ENCODE measurements around the gene MAST3. TPM values are rescaled to one million over a fixed set of nuclear protein-coding genes. Genes with fewer than 3 reads are reported as not detected.
A peak's percentile ranks its signal among the peaks of the same experiment; 100 is the strongest.
"Not testable (repeated sequence)": the region's sequence is repeated elsewhere in the genome, so short reads cannot be mapped to it uniquely, and the experiment has no call there.

The MAST3 gene
- total RNA-seq, 2 donors from 2014 or later = 23.5 to 46.6 TPM

- Mint-ChIP-seq H3K27ac (no peak overlapping the region), H3K4me3 (no peak overlapping the region), H3K9me3 (no peaks in the 10 kb centered on the region), H3K36me3 (ENCODE audit: low read depth) (peaks cover 78% of the 10 kb centered on the region), H3K27me3 (no peaks in the 10 kb centered on the region), H3K4me1 (peaks cover 8% of the 10 kb centered on the region)
- ATAC-seq (replicated peaks) = no peak
Measured at GRCh38 chr19:18070181-18070580, 27.4 kb upstream of the MAST3 start.

- peaks cover 89% of the 10 kb centered on the region for H3K36me3 Mint-ChIP-seq (ENCODE audit: low read depth)
- no peak overlapping the region for H3K27ac Mint-ChIP-seq
- H3K27me3 Mint-ChIP-seq = no peaks in the 10 kb centered on the region
- no peaks in the 10 kb centered on the region for H3K9me3 Mint-ChIP-seq
- H3K4me1 Mint-ChIP-seq = peaks cover 8% of the 10 kb centered on the region
- ATAC-seq (replicated peaks) = no peak
- H3K4me3 Mint-ChIP-seq = no peak overlapping the region
Measured at GRCh38 chr19:18072335-18072734, 25.2 kb upstream of the MAST3 start.

GRCh38 chr19:18073197-18073596 is 24.4 kb upstream of the MAST3 start:
- peaks cover 8% of the 10 kb centered on the region for H3K4me1 Mint-ChIP-seq
- peaks cover 96% of the 10 kb centered on the region for H3K36me3 Mint-ChIP-seq (ENCODE audit: low read depth)
- no peaks in the 10 kb centered on the region for H3K9me3 Mint-ChIP-seq
- peak; percentile 64 for ATAC-seq (replicated peaks)
- H3K27ac Mint-ChIP-seq = peak overlapping the region; percentile 41
- no peaks in the 10 kb centered on the region for H3K27me3 Mint-ChIP-seq
- no peak overlapping the region for H3K4me3 Mint-ChIP-seq

- no peak for ATAC-seq (replicated peaks)
- Mint-ChIP-seq H3K4me3 (no peak overlapping the region), H3K27me3 (no peaks in the 10 kb centered on the region), H3K27ac (no peak overlapping the region), H3K4me1 (peaks cover 8% of the 10 kb centered on the region), H3K36me3 (ENCODE audit: low read depth) (peaks cover 95% of the 10 kb centered on the region), H3K9me3 (no peaks in the 10 kb centered on the region)
Measured at GRCh38 chr19:18074192-18074591, 23.4 kb upstream of the MAST3 start.

GRCh38 chr19:18083929-18084684 is 13.5 kb upstream of the MAST3 start:
- no peak for ATAC-seq (replicated peaks)
- H3K27ac Mint-ChIP-seq = no peak overlapping the region

GRCh38 chr19:18085702-18086457 is 11.7 kb upstream of the MAST3 start:
- Mint-ChIP-seq H3K4me3 (peak overlapping the region; percentile 91), H3K27me3 (no peaks in the 10 kb centered on the region), H3K9me3 (peaks cover 5% of the 10 kb centered on the region), H3K4me1 (peaks cover 28% of the 10 kb centered on the region), H3K36me3 (ENCODE audit: low read depth) (peaks cover 35% of the 10 kb centered on the region), H3K27ac (peak overlapping the region; percentile 94)
- ATAC-seq (replicated peaks) = no peak

More at GRCh38 chr19:18083929-18084684, 13.5 kb upstream of the MAST3 start:
- Mint-ChIP-seq H3K9me3 (peaks cover 5% of the 10 kb centered on the region), H3K4me3 (peak overlapping the region; percentile 91), H3K27me3 (no peaks in the 10 kb centered on the region), H3K36me3 (ENCODE audit: low read depth) (peaks cover 50% of the 10 kb centered on the region), H3K4me1 (peaks cover 14% of the 10 kb centered on the region)

- H3K36me3 Mint-ChIP-seq (ENCODE audit: low read depth) = peaks cover 31% of the 10 kb centered on the region
Measured at GRCh38 chr19:18086590-18087138, 10.9 kb upstream of the MAST3 start, which contains the start of gene IL12RB1. Gene IL12RB1 (minus strand): TSS chr19:18086934. CDS start chr19:18086823, 111 bp downstream.

GRCh38 chr19:18089096-18089541 is 8.5 kb upstream of the MAST3 start:
- ATAC-seq (replicated peaks) = peak; percentile 64
- peaks cover 27% of the 10 kb centered on the region for H3K4me1 Mint-ChIP-seq
- H3K4me3 Mint-ChIP-seq = peak overlapping the region; percentile 91
- peak overlapping the region; percentile 98 for H3K27ac Mint-ChIP-seq
- H3K36me3 Mint-ChIP-seq (ENCODE audit: low read depth) = peaks cover 12% of the 10 kb centered on the region
- H3K9me3 Mint-ChIP-seq, H3K27me3 Mint-ChIP-seq: not testable (repeated sequence)

More at GRCh38 chr19:18086590-18087138, 10.9 kb upstream of the MAST3 start, which contains the start of gene IL12RB1:
- Mint-ChIP-seq H3K9me3 (peaks cover 5% of the 10 kb centered on the region), H3K4me3 (peak within 1 kb of the TSS; percentile 91), H3K27ac (peak within 1 kb of the TSS; percentile 94), H3K27me3 (no peaks in the 10 kb centered on the region), H3K4me1 (peaks cover 35% of the 10 kb centered on the region)
- peak; percentile 64 for ATAC-seq (replicated peaks)

- Mint-ChIP-seq H3K9me3 (no peaks in the 10 kb centered on the region), H3K4me1 (peaks cover 21% of the 10 kb centered on the region), H3K36me3 (ENCODE audit: low read depth) (peaks cover 6% of the 10 kb centered on the region), H3K27ac (peak overlapping the region; percentile 98), H3K27me3 (no peaks in the 10 kb centered on the region), H3K4me3 (peak overlapping the region; percentile 91)
- no peak for ATAC-seq (replicated peaks)
Measured at GRCh38 chr19:18089726-18090125, 7.9 kb upstream of the MAST3 start.

GRCh38 chr19:18090545-18091216 is 6.9 kb upstream of the MAST3 start:
- Mint-ChIP-seq H3K9me3 (no peaks in the 10 kb centered on the region), H3K4me1 (peaks cover 20% of the 10 kb centered on the region), H3K27me3 (no peaks in the 10 kb centered on the region)

GRCh38 chr19:18091217-18091608 is 6.4 kb upstream of the MAST3 start:
- peak; percentile 77 for ATAC-seq (replicated peaks)
- H3K36me3 Mint-ChIP-seq (ENCODE audit: low read depth) = peaks cover 6% of the 10 kb centered on the region
- H3K9me3 Mint-ChIP-seq = no peaks in the 10 kb centered on the region
- peak overlapping the region; percentile 91 for H3K4me3 Mint-ChIP-seq
- H3K27me3 Mint-ChIP-seq = no peaks in the 10 kb centered on the region
- H3K4me1 Mint-ChIP-seq = peaks cover 20% of the 10 kb centered on the region
- peak overlapping the region; percentile 98 for H3K27ac Mint-ChIP-seq

More at GRCh38 chr19:18090545-18091216, 6.9 kb upstream of the MAST3 start:
- ATAC-seq (replicated peaks) = peak; percentile 1
- Mint-ChIP-seq H3K36me3 (ENCODE audit: low read depth) (peaks cover 6% of the 10 kb centered on the region), H3K27ac (peak overlapping the region; percentile 98), H3K4me3 (peak overlapping the region; percentile 91)

GRCh38 chr19:18093439-18094161 is 4.0 kb upstream of the MAST3 start:
- no peaks in the 10 kb centered on the region for H3K9me3 Mint-ChIP-seq
- peaks cover 11% of the 10 kb centered on the region for H3K36me3 Mint-ChIP-seq (ENCODE audit: low read depth)
- H3K27ac Mint-ChIP-seq = peak overlapping the region; percentile 43
- peaks cover 22% of the 10 kb centered on the region for H3K4me1 Mint-ChIP-seq
- no peak for ATAC-seq (replicated peaks)
- H3K27me3 Mint-ChIP-seq = no peaks in the 10 kb centered on the region
- H3K4me3 Mint-ChIP-seq = no peak overlapping the region

GRCh38 chr19:18096258-18096657 is 1.3 kb upstream of the MAST3 start:
- no peak overlapping the region for H3K4me3 Mint-ChIP-seq
- H3K9me3 Mint-ChIP-seq = no peaks in the 10 kb centered on the region
- ATAC-seq (replicated peaks) = no peak
- H3K27ac Mint-ChIP-seq = no peak overlapping the region
- H3K36me3 Mint-ChIP-seq (ENCODE audit: low read depth) = peaks cover 32% of the 10 kb centered on the region
- H3K4me1 Mint-ChIP-seq = peaks cover 16% of the 10 kb centered on the region
- H3K27me3 Mint-ChIP-seq = no peaks in the 10 kb centered on the region
